Measurements from ENCODE around the gene CNTF.

Gene CNTF

DNA sequence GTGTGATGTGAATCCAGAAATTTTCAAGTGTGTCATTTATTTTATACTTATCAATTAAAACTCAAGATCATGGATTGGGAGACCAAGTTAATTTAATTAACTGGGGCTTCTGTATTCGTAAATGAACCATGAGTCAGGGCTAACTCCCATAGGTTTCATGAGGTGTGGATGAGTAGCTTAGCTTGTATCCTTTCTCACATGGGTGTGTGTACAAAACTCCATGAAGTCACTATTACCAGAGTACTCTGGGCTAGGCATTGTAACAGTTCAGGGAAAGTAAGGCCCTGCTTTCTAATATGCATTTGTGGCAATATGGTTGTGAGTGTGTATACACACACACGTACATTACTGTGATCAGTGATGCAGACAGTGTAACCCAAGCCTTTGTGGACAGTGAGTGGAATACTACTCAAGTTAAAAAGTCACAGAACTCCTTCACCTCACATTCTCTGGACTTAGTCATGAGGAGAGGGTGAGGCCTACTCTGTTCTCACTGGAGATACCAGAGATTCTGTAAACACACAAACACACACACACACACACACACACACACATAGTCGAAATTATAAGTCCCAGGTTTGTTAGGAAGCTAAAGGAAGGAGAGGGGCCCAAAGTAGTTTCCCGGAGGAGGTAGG lies 3.5 kb downstream of the CNTF start:
- H2AFZ ChIP-seq (ENCODE audit: insufficient read depth, low read length, poor library complexity) = no peak overlapping the region
- no peak overlapping the region for H4K91ac ChIP-seq (ENCODE audit: low read depth, low read length)
- no peak overlapping the region for H3K27ac ChIP-seq (ENCODE audit: low read depth, low read length)
- peaks cover 14 to 27% of the 10 kb centered on the region in 2 experiments for H3K36me3 ChIP-seq (ENCODE audit: control insufficient read depth in 1 of 2, insufficient read depth in 2 of 2, low read length in 2 of 2)
- H3K4me3 ChIP-seq (ENCODE audit: low read depth, low read length) = no peak overlapping the region
- DNase-seq = no peak
- H2BK12ac ChIP-seq (ENCODE audit: low read length) = no peak overlapping the region
- H3K79me2 ChIP-seq (ENCODE audit: control insufficient read depth, insufficient read depth, low read length, poor library complexity) = no peaks in the 10 kb centered on the region
- no peak overlapping the region for H2BK5ac ChIP-seq (ENCODE audit: low read depth, low read length, poor library complexity)
- no peaks in the 10 kb centered on the region for H3K79me1 ChIP-seq (ENCODE audit: low read length)
- H3K27me3 ChIP-seq (ENCODE audit: insufficient read depth, low read length) = no peaks in the 10 kb centered on the region
- no peak overlapping the region for H2BK120ac ChIP-seq (ENCODE audit: insufficient read depth, low read length, poor library complexity)
- no peak overlapping the region for H3K9ac ChIP-seq (ENCODE audit: low read length)
- H3K14ac ChIP-seq (ENCODE audit: low read length) = no peak overlapping the region
- H3K4ac ChIP-seq (ENCODE audit: low read depth, low read length) = no peak overlapping the region
- H3K18ac ChIP-seq (ENCODE audit: low read length) = no peak overlapping the region
- H2AK5ac ChIP-seq (ENCODE audit: low read length) = no peak overlapping the region
- H3K23ac ChIP-seq (ENCODE audit: low read length) = no peak overlapping the region
- H3K9me3 ChIP-seq (ENCODE audit: insufficient read depth, low read depth, low read length) = no peaks in the 10 kb centered on the region
- no CpG with 5 or more reads among the region's 4 CpGs for WGBS (ENCODE audit: extremely low coverage, insufficient coverage, insufficient read length)
- no peaks in the 10 kb centered on the region for H3K4me1 ChIP-seq (ENCODE audit: control insufficient read depth in 1 of 2, insufficient read depth in 2 of 2, low read length in 2 of 2)
- H4K8ac ChIP-seq (ENCODE audit: low read depth, low read length) = no peak overlapping the region
- no peak overlapping the region for H3K4me2 ChIP-seq (ENCODE audit: low read length)
- no peak overlapping the region for H4K12ac ChIP-seq (ENCODE audit: low read depth, low read length)

DNA sequence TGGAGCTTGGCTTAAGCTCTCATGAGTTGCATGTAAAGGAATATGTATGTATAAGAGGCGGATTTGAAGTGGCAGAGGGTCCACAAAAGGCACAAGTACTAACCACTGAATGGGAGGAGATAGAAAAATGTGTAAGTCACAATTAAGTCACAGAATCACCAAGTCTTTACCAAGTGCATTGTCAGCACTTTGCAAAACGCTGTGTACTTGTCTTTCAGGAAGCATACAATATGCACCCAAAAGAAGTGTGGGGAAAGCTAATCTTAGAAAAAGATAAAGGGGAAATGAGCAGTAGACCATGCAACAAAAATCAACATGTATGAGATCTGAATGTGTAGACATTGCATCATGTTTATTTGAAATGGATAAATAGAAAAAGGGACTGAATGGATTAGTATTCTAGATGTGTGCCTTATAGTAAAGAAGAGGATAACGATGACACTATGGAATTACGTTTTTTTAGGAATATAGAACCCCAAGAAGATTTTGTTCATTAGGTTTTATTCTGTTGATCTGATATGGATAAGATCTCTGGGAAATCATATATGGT lies 4.5 kb downstream of the CNTF start:
- Histone ChIP-seq H3K18ac (ENCODE audit: low read length) (no peak overlapping the region), H3K9ac (ENCODE audit: low read length) (no peak overlapping the region), H3K14ac (ENCODE audit: low read length) (no peak overlapping the region), H3K79me2 (ENCODE audit: control insufficient read depth, insufficient read depth, low read length, poor library complexity) (no peaks in the 10 kb centered on the region), H2BK120ac (ENCODE audit: insufficient read depth, low read length, poor library complexity) (no peak overlapping the region), H3K4me3 (ENCODE audit: low read depth, low read length) (no peak overlapping the region), H2BK12ac (ENCODE audit: low read length) (no peak overlapping the region), H3K4me2 (ENCODE audit: low read length) (no peak overlapping the region), H2BK5ac (ENCODE audit: low read depth, low read length, poor library complexity) (no peak overlapping the region), H3K79me1 (ENCODE audit: low read length) (no peaks in the 10 kb centered on the region), H4K91ac (ENCODE audit: low read depth, low read length) (no peak overlapping the region), H2AK5ac (ENCODE audit: low read length) (no peak overlapping the region), H4K8ac (ENCODE audit: low read depth, low read length) (no peak overlapping the region), H3K27ac (ENCODE audit: low read depth, low read length) (no peak overlapping the region), H4K12ac (ENCODE audit: low read depth, low read length) (no peak overlapping the region), H3K36me3 (ENCODE audit: control insufficient read depth in 1 of 2, insufficient read depth in 2 of 2, low read length in 2 of 2) (peaks cover 14 to 27% of the 10 kb centered on the region in 2 experiments), H2AFZ (ENCODE audit: insufficient read depth, low read length, poor library complexity) (no peak overlapping the region), H3K4ac (ENCODE audit: low read depth, low read length) (no peak overlapping the region), H3K4me1 (ENCODE audit: control insufficient read depth in 1 of 2, insufficient read depth in 2 of 2, low read length in 2 of 2) (no peaks in the 10 kb centered on the region), H3K9me3 (ENCODE audit: insufficient read depth, low read depth, low read length) (no peaks in the 10 kb centered on the region), H3K23ac (ENCODE audit: low read length) (no peak overlapping the region), H3K27me3 (ENCODE audit: insufficient read depth, low read length) (no peaks in the 10 kb centered on the region)
- no CpG with 5 or more reads among the region's 4 CpGs for WGBS (ENCODE audit: extremely low coverage, insufficient coverage, insufficient read length)
- no peak for DNase-seq

DNA sequence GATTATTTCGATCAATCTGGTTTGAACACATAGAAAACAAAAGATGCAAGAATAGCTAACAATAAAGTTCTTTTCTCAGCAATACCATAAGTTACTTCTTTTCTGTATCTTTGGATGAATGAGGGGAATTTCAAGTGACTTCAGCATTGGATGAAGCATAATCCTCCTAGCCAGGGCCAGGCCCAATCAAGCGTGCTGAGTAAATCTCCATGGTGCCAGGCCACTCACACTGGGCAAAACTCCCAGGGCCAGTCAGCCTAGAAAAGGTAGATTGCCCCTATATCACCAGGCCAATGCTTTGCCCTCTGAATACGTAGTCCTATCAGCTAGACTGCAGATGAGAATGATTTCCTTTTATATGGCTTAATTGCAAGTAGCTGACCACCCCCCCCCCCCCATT lies 6.0 kb downstream of the CNTF start:
- Histone ChIP-seq H3K79me1 (ENCODE audit: low read length) (no peaks in the 10 kb centered on the region), H3K36me3 (ENCODE audit: control insufficient read depth in 1 of 2, insufficient read depth in 2 of 2, low read length in 2 of 2) (peaks cover 11 to 21% of the 10 kb centered on the region in 2 experiments), H2BK120ac (ENCODE audit: insufficient read depth, low read length, poor library complexity) (no peak overlapping the region), H2BK5ac (ENCODE audit: low read depth, low read length, poor library complexity) (no peak overlapping the region), H3K79me2 (ENCODE audit: control insufficient read depth, insufficient read depth, low read length, poor library complexity) (no peaks in the 10 kb centered on the region), H3K9ac (ENCODE audit: low read length) (no peak overlapping the region), H2BK12ac (ENCODE audit: low read length) (no peak overlapping the region), H3K27ac (ENCODE audit: low read depth, low read length) (no peak overlapping the region), H3K27me3 (ENCODE audit: insufficient read depth, low read length) (no peaks in the 10 kb centered on the region), H3K4me1 (ENCODE audit: control insufficient read depth in 1 of 2, insufficient read depth in 2 of 2, low read length in 2 of 2) (no peaks in the 10 kb centered on the region), H3K4me2 (ENCODE audit: low read length) (no peak overlapping the region), H4K12ac (ENCODE audit: low read depth, low read length) (no peak overlapping the region), H3K9me3 (ENCODE audit: insufficient read depth, low read depth, low read length) (no peaks in the 10 kb centered on the region), H3K14ac (ENCODE audit: low read length) (no peak overlapping the region), H4K91ac (ENCODE audit: low read depth, low read length) (no peak overlapping the region), H3K4me3 (ENCODE audit: low read depth, low read length) (no peak overlapping the region), H3K4ac (ENCODE audit: low read depth, low read length) (no peak overlapping the region), H2AFZ (ENCODE audit: insufficient read depth, low read length, poor library complexity) (no peak overlapping the region), H2AK5ac (ENCODE audit: low read length) (no peak overlapping the region), H4K8ac (ENCODE audit: low read depth, low read length) (no peak overlapping the region), H3K23ac (ENCODE audit: low read length) (no peak overlapping the region), H3K18ac (ENCODE audit: low read length) (no peak overlapping the region)
- WGBS (ENCODE audit: extremely low coverage, insufficient coverage, insufficient read length) = no CpG with 5 or more reads among the region's 3 CpGs
- DNase-seq = no peak

DNA sequence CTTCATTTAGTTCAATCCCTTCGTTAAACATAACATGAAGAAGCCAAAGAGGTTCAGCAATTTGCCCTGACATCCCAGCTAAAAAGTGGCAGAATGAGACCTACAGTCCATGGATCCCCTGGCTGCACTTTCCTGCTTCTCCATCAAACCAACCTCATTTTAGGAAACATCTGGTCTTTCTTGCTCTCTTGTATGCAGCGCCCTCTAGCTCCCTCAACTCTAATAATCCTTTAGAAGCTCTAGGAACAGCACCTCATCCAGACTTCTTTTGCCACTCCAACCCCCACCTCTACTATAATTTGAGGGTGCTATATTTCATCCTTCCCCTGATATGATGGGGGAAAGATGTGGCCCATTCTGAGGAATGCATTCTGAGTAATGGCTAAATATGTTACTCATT lies 7.4 kb downstream of the CNTF start:
- Histone ChIP-seq H3K18ac (ENCODE audit: low read length) (no peak overlapping the region), H3K14ac (ENCODE audit: low read length) (no peak overlapping the region), H3K36me3 (ENCODE audit: control insufficient read depth in 1 of 2, insufficient read depth in 2 of 2, low read length in 2 of 2) (peaks cover 3 to 12% of the 10 kb centered on the region in 2 experiments), H3K79me1 (ENCODE audit: low read length) (no peaks in the 10 kb centered on the region), H2AFZ (ENCODE audit: insufficient read depth, low read length, poor library complexity) (no peak overlapping the region), H3K4ac (ENCODE audit: low read depth, low read length) (no peak overlapping the region), H4K12ac (ENCODE audit: low read depth, low read length) (no peak overlapping the region), H3K23ac (ENCODE audit: low read length) (no peak overlapping the region), H2AK5ac (ENCODE audit: low read length) (no peak overlapping the region), H2BK12ac (ENCODE audit: low read length) (no peak overlapping the region), H2BK5ac (ENCODE audit: low read depth, low read length, poor library complexity) (no peak overlapping the region), H3K27ac (ENCODE audit: low read depth, low read length) (no peak overlapping the region), H3K4me1 (ENCODE audit: control insufficient read depth in 1 of 2, insufficient read depth in 2 of 2, low read length in 2 of 2) (no peaks in the 10 kb centered on the region), H3K4me2 (ENCODE audit: low read length) (no peak overlapping the region), H2BK120ac (ENCODE audit: insufficient read depth, low read length, poor library complexity) (no peak overlapping the region), H3K4me3 (ENCODE audit: low read depth, low read length) (no peak overlapping the region), H3K9me3 (ENCODE audit: insufficient read depth, low read depth, low read length) (no peaks in the 10 kb centered on the region), H3K9ac (ENCODE audit: low read length) (no peak overlapping the region), H3K79me2 (ENCODE audit: control insufficient read depth, insufficient read depth, low read length, poor library complexity) (no peaks in the 10 kb centered on the region), H3K27me3 (ENCODE audit: insufficient read depth, low read length) (no peaks in the 10 kb centered on the region), H4K91ac (ENCODE audit: low read depth, low read length) (no peak overlapping the region), H4K8ac (ENCODE audit: low read depth, low read length) (no peak overlapping the region)
- no CpG with 5 or more reads among the region's 2 CpGs for WGBS (ENCODE audit: extremely low coverage, insufficient coverage, insufficient read length)
- peak in 1 of 2 donors; percentile 48 for DNase-seq
